ENCODE measurements around the gene GDPD3. TPM values are rescaled to one million over a fixed set of nuclear protein-coding genes. Genes with fewer than 3 reads are reported as not detected.

Gene GDPD3
- total and polyA plus RNA-seq, 9 of the 15 experiments (the other 6 are each of a cell fraction or from before 2014, with no cell fraction given): 0.47 to 3.9 (median 1.1) TPM

- TF ChIP-seq EP300 (IDR thresholded peaks at IDR 0.05; ENCODE audit: low read length) (0 out of 2 replicates have a peak, but pooled peaks have one; percentile 41), ZBTB17 (CRISPR knock-in tag; IDR thresholded peaks at IDR 0.05) (no peak), EHMT2 (IDR thresholded peaks at IDR 0.05) (no peak), ZKSCAN3 (CRISPR knock-in tag; IDR thresholded peaks at IDR 0.05) (no peak), SRSF7 (optimal IDR thresholded peaks at IDR 0.05; ENCODE audit: low read depth, low read length) (no peak), NR3C1 (CRISPR knock-in tag; IDR thresholded peaks at IDR 0.05) (no peak), ZNF395 (CRISPR knock-in tag; IDR thresholded peaks at IDR 0.05) (peak; percentile 92)
- TF ChIP-seq, protein P1, sequence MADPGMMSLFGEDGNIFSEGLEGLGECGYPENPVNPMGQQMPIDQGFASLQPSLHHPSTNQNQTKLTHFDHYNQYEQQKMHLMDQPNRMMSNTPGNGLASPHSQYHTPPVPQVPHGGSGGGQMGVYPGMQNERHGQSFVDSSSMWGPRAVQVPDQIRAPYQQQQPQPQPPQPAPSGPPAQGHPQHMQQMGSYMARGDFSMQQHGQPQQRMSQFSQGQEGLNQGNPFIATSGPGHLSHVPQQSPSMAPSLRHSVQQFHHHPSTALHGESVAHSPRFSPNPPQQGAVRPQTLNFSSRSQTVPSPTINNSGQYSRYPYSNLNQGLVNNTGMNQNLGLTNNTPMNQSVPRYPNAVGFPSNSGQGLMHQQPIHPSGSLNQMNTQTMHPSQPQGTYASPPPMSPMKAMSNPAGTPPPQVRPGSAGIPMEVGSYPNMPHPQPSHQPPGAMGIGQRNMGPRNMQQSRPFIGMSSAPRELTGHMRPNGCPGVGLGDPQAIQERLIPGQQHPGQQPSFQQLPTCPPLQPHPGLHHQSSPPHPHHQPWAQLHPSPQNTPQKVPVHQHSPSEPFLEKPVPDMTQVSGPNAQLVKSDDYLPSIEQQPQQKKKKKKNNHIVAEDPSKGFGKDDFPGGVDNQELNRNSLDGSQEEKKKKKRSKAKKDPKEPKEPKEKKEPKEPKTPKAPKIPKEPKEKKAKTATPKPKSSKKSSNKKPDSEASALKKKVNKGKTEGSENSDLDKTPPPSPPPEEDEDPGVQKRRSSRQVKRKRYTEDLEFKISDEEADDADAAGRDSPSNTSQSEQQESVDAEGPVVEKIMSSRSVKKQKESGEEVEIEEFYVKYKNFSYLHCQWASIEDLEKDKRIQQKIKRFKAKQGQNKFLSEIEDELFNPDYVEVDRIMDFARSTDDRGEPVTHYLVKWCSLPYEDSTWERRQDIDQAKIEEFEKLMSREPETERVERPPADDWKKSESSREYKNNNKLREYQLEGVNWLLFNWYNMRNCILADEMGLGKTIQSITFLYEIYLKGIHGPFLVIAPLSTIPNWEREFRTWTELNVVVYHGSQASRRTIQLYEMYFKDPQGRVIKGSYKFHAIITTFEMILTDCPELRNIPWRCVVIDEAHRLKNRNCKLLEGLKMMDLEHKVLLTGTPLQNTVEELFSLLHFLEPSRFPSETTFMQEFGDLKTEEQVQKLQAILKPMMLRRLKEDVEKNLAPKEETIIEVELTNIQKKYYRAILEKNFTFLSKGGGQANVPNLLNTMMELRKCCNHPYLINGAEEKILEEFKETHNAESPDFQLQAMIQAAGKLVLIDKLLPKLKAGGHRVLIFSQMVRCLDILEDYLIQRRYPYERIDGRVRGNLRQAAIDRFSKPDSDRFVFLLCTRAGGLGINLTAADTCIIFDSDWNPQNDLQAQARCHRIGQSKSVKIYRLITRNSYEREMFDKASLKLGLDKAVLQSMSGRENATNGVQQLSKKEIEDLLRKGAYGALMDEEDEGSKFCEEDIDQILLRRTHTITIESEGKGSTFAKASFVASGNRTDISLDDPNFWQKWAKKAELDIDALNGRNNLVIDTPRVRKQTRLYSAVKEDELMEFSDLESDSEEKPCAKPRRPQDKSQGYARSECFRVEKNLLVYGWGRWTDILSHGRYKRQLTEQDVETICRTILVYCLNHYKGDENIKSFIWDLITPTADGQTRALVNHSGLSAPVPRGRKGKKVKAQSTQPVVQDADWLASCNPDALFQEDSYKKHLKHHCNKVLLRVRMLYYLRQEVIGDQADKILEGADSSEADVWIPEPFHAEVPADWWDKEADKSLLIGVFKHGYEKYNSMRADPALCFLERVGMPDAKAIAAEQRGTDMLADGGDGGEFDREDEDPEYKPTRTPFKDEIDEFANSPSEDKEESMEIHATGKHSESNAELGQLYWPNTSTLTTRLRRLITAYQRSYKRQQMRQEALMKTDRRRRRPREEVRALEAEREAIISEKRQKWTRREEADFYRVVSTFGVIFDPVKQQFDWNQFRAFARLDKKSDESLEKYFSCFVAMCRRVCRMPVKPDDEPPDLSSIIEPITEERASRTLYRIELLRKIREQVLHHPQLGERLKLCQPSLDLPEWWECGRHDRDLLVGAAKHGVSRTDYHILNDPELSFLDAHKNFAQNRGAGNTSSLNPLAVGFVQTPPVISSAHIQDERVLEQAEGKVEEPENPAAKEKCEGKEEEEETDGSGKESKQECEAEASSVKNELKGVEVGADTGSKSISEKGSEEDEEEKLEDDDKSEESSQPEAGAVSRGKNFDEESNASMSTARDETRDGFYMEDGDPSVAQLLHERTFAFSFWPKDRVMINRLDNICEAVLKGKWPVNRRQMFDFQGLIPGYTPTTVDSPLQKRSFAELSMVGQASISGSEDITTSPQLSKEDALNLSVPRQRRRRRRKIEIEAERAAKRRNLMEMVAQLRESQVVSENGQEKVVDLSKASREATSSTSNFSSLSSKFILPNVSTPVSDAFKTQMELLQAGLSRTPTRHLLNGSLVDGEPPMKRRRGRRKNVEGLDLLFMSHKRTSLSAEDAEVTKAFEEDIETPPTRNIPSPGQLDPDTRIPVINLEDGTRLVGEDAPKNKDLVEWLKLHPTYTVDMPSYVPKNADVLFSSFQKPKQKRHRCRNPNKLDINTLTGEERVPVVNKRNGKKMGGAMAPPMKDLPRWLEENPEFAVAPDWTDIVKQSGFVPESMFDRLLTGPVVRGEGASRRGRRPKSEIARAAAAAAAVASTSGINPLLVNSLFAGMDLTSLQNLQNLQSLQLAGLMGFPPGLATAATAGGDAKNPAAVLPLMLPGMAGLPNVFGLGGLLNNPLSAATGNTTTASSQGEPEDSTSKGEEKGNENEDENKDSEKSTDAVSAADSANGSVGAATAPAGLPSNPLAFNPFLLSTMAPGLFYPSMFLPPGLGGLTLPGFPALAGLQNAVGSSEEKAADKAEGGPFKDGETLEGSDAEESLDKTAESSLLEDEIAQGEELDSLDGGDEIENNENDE (IDR thresholded peaks at IDR 0.05; ENCODE audit: low read depth, low read length): no peak
Measured at GRCh38 chr16:30091474-30092372, 21.6 kb downstream of the GDPD3 start, which contains the start of gene TBX6 (continued).

Data from K562 (cell line).